GM18507 (cell line): Measurements from ENCODE around the gene ARHGAP30.

Experiments used
- DNase-seq: peaks from one replicate; pipeline ENCODE4 v3.0.0; 2011; ENCODE audit warnings: low read depth; ENCODE audit not compliant: insufficient read length; ENCODE audit errors: extremely low spot score
- FAIRE-seq: peaks from 2 replicates; lab custom pipeline; 2011; peaks lifted over from hg19 to GRCh38; lab: Jason Lieb, UNC

The ARHGAP30 gene

GRCh38 chr1:161091796-161092507, 22.3 kb upstream of the ARHGAP30 start:
- FAIRE-seq (no peak), DNase-seq (no peak)

GRCh38 chr1:161091093-161091492, 21.4 kb upstream of the ARHGAP30 start:
- DNase-seq: no peak
- FAIRE-seq: no peak

- DNase-seq: no peak
- no peak for FAIRE-seq
Measured at GRCh38 chr1:161090617-161091016, 20.9 kb upstream of the ARHGAP30 start.

- FAIRE-seq (no peak), DNase-seq (no peak)
Measured at GRCh38 chr1:161089938-161090337, 20.2 kb upstream of the ARHGAP30 start.

GRCh38 chr1:161089251-161089924, 19.7 kb upstream of the ARHGAP30 start, which contains the start of gene NECTIN4:
NECTIN4 (minus strand) TSS chr1:161089558; CDS start chr1:161089296, 262 bp downstream.
- no peak for FAIRE-seq
- no peak for DNase-seq

- DNase-seq: no peak
- no peak for FAIRE-seq
Measured at GRCh38 chr1:161088587-161089110, 19.0 kb upstream of the ARHGAP30 start.

- FAIRE-seq (no peak), DNase-seq (no peak)
Measured at GRCh38 chr1:161086457-161086856, 16.8 kb upstream of the ARHGAP30 start.

- DNase-seq (no peak), FAIRE-seq (no peak)
Measured at GRCh38 chr1:161085165-161085564, 15.5 kb upstream of the ARHGAP30 start.

GRCh38 chr1:161084597-161084988, 14.9 kb upstream of the ARHGAP30 start:
- FAIRE-seq: no peak
- DNase-seq: no peak

- FAIRE-seq (no peak), DNase-seq (no peak)
Measured at GRCh38 chr1:161083748-161084596, 14.3 kb upstream of the ARHGAP30 start.

- DNase-seq: no peak
- no peak for FAIRE-seq
Measured at GRCh38 chr1:161082996-161083747, 13.5 kb upstream of the ARHGAP30 start.

GRCh38 chr1:161082483-161082882, 12.8 kb upstream of the ARHGAP30 start:
- FAIRE-seq: no peak
- DNase-seq: no peak

- no peak for FAIRE-seq
- DNase-seq: no peak
Measured at GRCh38 chr1:161081519-161081918, 11.8 kb upstream of the ARHGAP30 start.

- no peak for FAIRE-seq
- no peak for DNase-seq
Measured at GRCh38 chr1:161080441-161081405, 11.0 kb upstream of the ARHGAP30 start.

- FAIRE-seq (no peak), DNase-seq (no peak)
Measured at GRCh38 chr1:161079436-161080110, 9.9 kb upstream of the ARHGAP30 start.

- DNase-seq: no peak
- FAIRE-seq: no peak
Measured at GRCh38 chr1:161077426-161077825, 7.7 kb upstream of the ARHGAP30 start.

- FAIRE-seq: no peak
Measured at GRCh38 chr1:161076410-161076809, 6.7 kb upstream of the ARHGAP30 start.

More at GRCh38 chr1:161076410-161076809, 6.7 kb upstream of the ARHGAP30 start:
- DNase-seq: no peak
